Effector CD8-positive, alpha-beta T cell (primary cell): ENCODE measurements around the gene MYO1E.
"Not testable (repeated sequence)": the region's sequence is repeated elsewhere in the genome, so short reads cannot be mapped to it uniquely, and the experiment has no call there.

Source experiments
- DNase-seq: peaks from one replicate; lab custom pipeline; 2025; lab: John Stamatoyannopoulos, UW
- total RNA-seq, 4 experiments: gene quantifications; one replicate each; lab custom pipeline; 2026; lab: John Stamatoyannopoulos, UW

Gene MYO1E
- 0.49 to 5.9 (median 1.2) reads per million in 4 experiments for total RNA-seq

- no peak for DNase-seq
Observed at GRCh38 chr15:59372352-59373211, at the start of gene MYO1E. TSS of gene MYO1E (minus strand) at chr15:59372871. CDS start at chr15:59372500, 371 bp downstream.

- no peak for DNase-seq
Observed at GRCh38 chr15:59420986-59421618, 48.4 kb upstream of the MYO1E start.

GRCh38 chr15:59420108-59420507 lies 47.4 kb upstream of the MYO1E start:
- DNase-seq = no peak

- DNase-seq = no peak
Observed at GRCh38 chr15:59419170-59419569, 46.5 kb upstream of the MYO1E start.

- DNase-seq = no peak
Observed at GRCh38 chr15:59416816-59417215, 44.1 kb upstream of the MYO1E start.

GRCh38 chr15:59413577-59413976 lies 40.9 kb upstream of the MYO1E start:
- no peak for DNase-seq

- no peak for DNase-seq
Observed at GRCh38 chr15:59410391-59410896, 37.8 kb upstream of the MYO1E start.

- DNase-seq = no peak
Observed at GRCh38 chr15:59407946-59408345, 35.3 kb upstream of the MYO1E start.

- no peak for DNase-seq
Observed at GRCh38 chr15:59406446-59406845, 33.8 kb upstream of the MYO1E start.

GRCh38 chr15:59405079-59405478 lies 32.4 kb upstream of the MYO1E start:
- no peak for DNase-seq

GRCh38 chr15:59401824-59402569 lies 29.3 kb upstream of the MYO1E start:
- DNase-seq = no peak

- not testable (repeated sequence) for DNase-seq
Observed at GRCh38 chr15:59401051-59401823, 28.6 kb upstream of the MYO1E start.

- no peak for DNase-seq
Observed at GRCh38 chr15:59400103-59400813, 27.6 kb upstream of the MYO1E start.

GRCh38 chr15:59399465-59400102 lies 26.9 kb upstream of the MYO1E start:
- DNase-seq = no peak

- DNase-seq = no peak
Observed at GRCh38 chr15:59398220-59398619, 25.5 kb upstream of the MYO1E start.

GRCh38 chr15:59396679-59397078 lies 24.0 kb upstream of the MYO1E start:
- DNase-seq = no peak

- DNase-seq = no peak
Observed at GRCh38 chr15:59396211-59396610, 23.5 kb upstream of the MYO1E start.

GRCh38 chr15:59394166-59394661 lies 21.5 kb upstream of the MYO1E start:
- DNase-seq = no peak

GRCh38 chr15:59392299-59392698 lies 19.6 kb upstream of the MYO1E start:
- no peak for DNase-seq

- DNase-seq = no peak
Observed at GRCh38 chr15:59388670-59389069, 16.0 kb upstream of the MYO1E start.
